ENCODE results near the gene MARVELD2. TPM values are rescaled to one million over a fixed set of nuclear protein-coding genes. Genes with fewer than 3 reads are reported as not detected.
A peak's percentile ranks its signal among the peaks of the same experiment; 100 is the strongest.
"Not testable (repeated sequence)": the region's sequence is repeated elsewhere in the genome, so short reads cannot be mapped to it uniquely, and the experiment has no call there.

Gene MARVELD2
- total RNA-seq, 1 donor from 2014 or later: 1.6 TPM

DNA sequence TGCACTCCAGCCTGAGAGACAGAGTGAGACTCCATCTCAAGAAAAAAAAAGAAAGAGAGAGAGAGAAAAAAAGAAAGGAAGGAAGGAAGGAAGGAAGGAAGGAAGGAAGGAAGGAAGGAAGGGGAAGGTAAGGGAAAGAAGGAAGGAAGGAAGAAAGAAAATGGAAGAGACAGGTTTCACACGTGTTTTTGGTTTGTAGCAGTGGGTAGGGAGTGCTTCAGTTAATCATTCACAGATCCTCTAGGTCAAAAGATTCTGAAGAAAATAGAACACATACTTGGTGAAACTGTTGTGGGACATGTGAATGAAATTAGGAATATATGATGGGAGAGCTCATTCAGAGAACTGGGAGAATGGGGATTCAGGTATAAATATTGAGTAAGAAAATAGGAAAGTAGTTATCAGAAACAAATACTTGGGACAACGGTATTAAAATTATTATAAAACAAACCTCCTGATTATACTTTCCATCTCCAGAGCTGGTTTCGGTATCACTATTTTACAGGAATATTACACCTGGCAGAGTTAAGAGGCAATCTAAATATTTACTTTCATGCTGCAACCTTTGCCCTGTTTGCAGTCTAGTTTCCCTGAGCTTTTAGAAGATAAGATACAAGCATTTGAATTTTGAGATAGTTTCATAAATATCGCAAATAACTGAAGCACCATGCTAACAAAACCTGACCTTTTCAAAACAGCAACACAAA, 37.2 kb downstream of the MARVELD2 start:
- Mint-ChIP-seq H3K4me3 (ENCODE audit: unreplicated experiment) (no peak overlapping the region), H3K36me3 (ENCODE audit: unreplicated experiment) (no peaks in the 10 kb centered on the region), H3K9me3 (ENCODE audit: unreplicated experiment) (peaks cover 1% of the 10 kb centered on the region), H3K27me3 (ENCODE audit: unreplicated experiment) (no peaks in the 10 kb centered on the region), H3K4me1 (ENCODE audit: low read depth, unreplicated experiment) (no peaks in the 10 kb centered on the region), H3K27ac (ENCODE audit: unreplicated experiment) (no peak overlapping the region)
- DNase-seq: no peak
- no peak for TF ChIP-seq CTCF (IDR thresholded peaks at IDR 0.05; ENCODE audit: partially characterized antibody, unreplicated experiment)

GRCh38 chr5:69453487-69453886, 38.6 kb downstream of the MARVELD2 start:
- not testable (repeated sequence) for DNase-seq; H3K9me3 Mint-ChIP-seq (ENCODE audit: unreplicated experiment); H3K4me1 Mint-ChIP-seq (ENCODE audit: low read depth, unreplicated experiment); H3K27me3 Mint-ChIP-seq (ENCODE audit: unreplicated experiment); H3K27ac Mint-ChIP-seq (ENCODE audit: unreplicated experiment); H3K4me3 Mint-ChIP-seq (ENCODE audit: unreplicated experiment); H3K36me3 Mint-ChIP-seq (ENCODE audit: unreplicated experiment)

DNA sequence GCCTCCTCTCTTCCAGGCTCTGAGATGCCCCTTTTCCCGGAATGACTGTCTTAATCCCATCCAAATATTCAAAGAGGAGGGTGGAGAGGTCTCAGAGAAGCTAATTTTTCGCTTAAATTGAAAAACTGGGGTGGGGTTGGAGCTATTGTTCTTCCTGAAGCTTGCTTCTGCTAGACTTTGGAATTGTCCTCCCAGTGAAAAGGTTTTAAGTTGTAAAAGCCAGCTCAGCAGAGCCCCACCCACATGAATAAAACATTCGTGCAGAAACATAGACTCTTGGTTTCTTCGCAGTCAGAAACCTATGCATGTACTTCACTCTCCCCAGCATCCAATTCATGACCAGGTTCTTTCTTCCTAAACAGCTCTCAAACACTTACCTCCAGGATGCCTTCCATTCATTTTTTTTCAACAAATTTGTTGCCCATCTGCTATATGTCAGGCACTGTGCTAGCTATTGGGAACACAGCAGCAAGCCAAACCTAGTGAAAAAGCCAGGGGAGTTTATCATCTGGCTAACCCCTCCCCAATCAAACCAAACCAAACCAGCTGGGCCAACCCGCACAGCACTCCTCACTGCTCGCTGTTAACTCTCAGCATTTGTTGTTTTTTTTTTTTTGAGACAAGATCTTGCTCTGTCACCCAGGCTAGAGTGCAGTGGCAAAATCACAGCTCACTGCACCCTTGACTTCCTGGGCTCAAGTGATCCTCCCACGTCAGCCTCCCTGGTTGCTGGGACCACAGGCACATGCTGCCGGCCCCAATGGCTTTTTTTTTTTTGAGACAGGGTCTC, 39.7 kb downstream of the MARVELD2 start:
- TF ChIP-seq CTCF (IDR thresholded peaks at IDR 0.05; ENCODE audit: partially characterized antibody, unreplicated experiment): no peak
- no peak for DNase-seq
- H3K36me3 Mint-ChIP-seq (ENCODE audit: unreplicated experiment): no peaks in the 10 kb centered on the region
- peak overlapping the region; percentile 12 for H3K27ac Mint-ChIP-seq (ENCODE audit: unreplicated experiment)
- H3K9me3 Mint-ChIP-seq (ENCODE audit: unreplicated experiment): peaks cover 1% of the 10 kb centered on the region
- H3K27me3 Mint-ChIP-seq (ENCODE audit: unreplicated experiment): no peaks in the 10 kb centered on the region
- no peak overlapping the region for H3K4me3 Mint-ChIP-seq (ENCODE audit: unreplicated experiment)
- no peaks in the 10 kb centered on the region for H3K4me1 Mint-ChIP-seq (ENCODE audit: low read depth, unreplicated experiment)

DNA sequence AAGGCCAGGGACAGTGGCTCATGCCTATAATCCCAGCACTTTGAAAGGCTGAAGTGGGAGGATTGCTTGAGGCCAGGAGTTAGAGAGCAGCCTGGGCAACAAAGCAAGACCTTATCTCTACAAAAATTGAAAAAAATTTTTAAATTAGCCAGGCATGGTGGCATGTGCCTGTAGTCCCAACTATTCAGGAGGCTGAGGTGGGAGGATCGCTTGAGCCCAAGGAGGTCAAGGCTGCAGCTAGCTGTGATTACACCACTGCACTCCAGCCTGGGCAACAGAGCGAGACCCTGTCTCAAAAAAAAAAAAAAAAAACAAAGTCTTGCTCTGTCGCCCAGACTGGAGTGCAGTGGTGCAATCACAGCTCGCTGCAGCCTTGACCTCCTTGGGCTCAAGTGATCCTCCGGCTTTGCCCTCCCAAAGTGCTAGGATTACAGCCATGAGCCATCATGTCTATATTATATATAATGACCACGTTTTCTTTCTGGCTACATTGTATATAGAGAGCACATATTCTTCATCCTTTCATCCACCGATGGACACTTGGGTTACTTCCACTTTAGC, 40.6 kb downstream of the MARVELD2 start:
- not testable (repeated sequence) for H3K27me3 Mint-ChIP-seq (ENCODE audit: unreplicated experiment); H3K27ac Mint-ChIP-seq (ENCODE audit: unreplicated experiment); H3K9me3 Mint-ChIP-seq (ENCODE audit: unreplicated experiment); H3K4me3 Mint-ChIP-seq (ENCODE audit: unreplicated experiment); H3K4me1 Mint-ChIP-seq (ENCODE audit: low read depth, unreplicated experiment); DNase-seq; H3K36me3 Mint-ChIP-seq (ENCODE audit: unreplicated experiment)

DNA sequence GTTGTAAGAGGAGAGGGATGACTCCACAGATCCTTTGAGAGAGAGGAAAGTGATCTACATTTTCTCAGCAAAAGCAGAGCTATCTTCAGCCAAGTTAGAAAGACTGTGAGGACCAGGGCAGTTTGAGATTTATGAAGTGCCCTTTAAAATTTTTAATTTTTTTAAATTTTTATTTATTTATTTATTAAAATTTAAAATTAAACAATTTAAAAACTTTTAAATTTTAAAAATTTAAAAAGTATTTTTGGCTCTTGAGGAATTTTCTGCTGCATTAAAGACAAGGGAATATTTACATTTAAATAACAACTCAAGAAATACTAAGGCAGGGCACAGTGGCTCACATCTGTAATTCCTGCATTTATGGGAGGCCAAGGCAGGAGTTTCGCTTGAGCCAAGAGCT, 47.3 kb downstream of the MARVELD2 start:
- Mint-ChIP-seq H3K27ac (ENCODE audit: unreplicated experiment) (no peak overlapping the region), H3K36me3 (ENCODE audit: unreplicated experiment) (no peaks in the 10 kb centered on the region), H3K4me3 (ENCODE audit: unreplicated experiment) (no peak overlapping the region), H3K4me1 (ENCODE audit: low read depth, unreplicated experiment) (no peaks in the 10 kb centered on the region), H3K27me3 (ENCODE audit: unreplicated experiment) (no peaks in the 10 kb centered on the region), H3K9me3 (ENCODE audit: unreplicated experiment) (no peaks in the 10 kb centered on the region)
- no peak for DNase-seq
- TF ChIP-seq CTCF (IDR thresholded peaks at IDR 0.05; ENCODE audit: partially characterized antibody, unreplicated experiment): no peak

DNA sequence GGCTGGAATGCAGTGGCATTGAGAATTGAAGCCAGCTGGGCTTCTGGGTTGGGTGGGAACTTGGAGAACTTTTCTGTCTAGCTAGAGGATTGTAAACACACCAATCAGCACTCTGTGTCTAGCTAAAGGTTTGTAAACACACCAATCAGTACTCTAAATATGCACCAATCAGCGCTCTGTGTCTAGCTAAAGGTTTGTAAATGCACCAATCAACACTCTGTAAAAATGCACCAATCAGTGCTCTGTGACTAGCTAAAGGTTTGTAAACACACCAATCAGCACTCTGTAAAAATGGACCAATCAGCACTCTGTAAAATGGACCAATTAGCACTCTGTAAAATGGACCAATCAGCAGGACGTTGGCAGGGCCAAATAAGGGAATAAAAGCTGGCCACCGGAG, 51.5 kb downstream of the MARVELD2 start:
- H3K4me3 Mint-ChIP-seq (ENCODE audit: unreplicated experiment); H3K27ac Mint-ChIP-seq (ENCODE audit: unreplicated experiment); H3K36me3 Mint-ChIP-seq (ENCODE audit: unreplicated experiment); H3K27me3 Mint-ChIP-seq (ENCODE audit: unreplicated experiment); H3K9me3 Mint-ChIP-seq (ENCODE audit: unreplicated experiment); DNase-seq; H3K4me1 Mint-ChIP-seq (ENCODE audit: low read depth, unreplicated experiment): not testable (repeated sequence)

Data from glutamatergic neuron (in vitro differentiated cells).